ENCODE results near the gene KRT14.

- TF ChIP-seq CTCF (IDR thresholded peaks at IDR 0.05) (no peak), POLR2A (IDR thresholded peaks at IDR 0.05) (no peak)
Observed at GRCh38 chr17:41552455-41552854, 34.2 kb downstream of the KRT14 start.

Data from esophagus squamous epithelium (tissue), 4 donors.